H9 (cell line): ENCODE measurements around the gene RFNG. TPM values are rescaled to one million over a fixed set of nuclear protein-coding genes. Genes with fewer than 3 reads are reported as not detected.

ENCODE experiments used
- DNase-seq: peaks from one replicate; pipeline ENCODE4 v3.0.0-alpha.2; 2017
- H2AFZ ChIP-seq: one replicate; pipeline ENCODE4 v1.6.1; 2013; ENCODE audit warnings: mild to moderate bottlenecking, low read length, control low read depth, moderate library complexity
- H2AK5ac ChIP-seq: 2 replicates; pipeline ENCODE4 v1.6.1; 2013; ENCODE audit warnings: low read length, control low read depth, mixed read lengths; ENCODE audit not compliant: insufficient read length
- H2BK120ac ChIP-seq: one replicate; pipeline ENCODE4 v1.6.1; 2013; ENCODE audit warnings: low read depth, mild to moderate bottlenecking, low read length, control low read depth, inconsistent platforms; ENCODE audit not compliant: poor library complexity, severe bottlenecking
- H2BK12ac ChIP-seq: 2 replicates; pipeline ENCODE4 v1.6.1; 2013; ENCODE audit warnings: low read length, control low read depth, mixed read lengths, low read depth; ENCODE audit not compliant: insufficient read length
- H2BK15ac ChIP-seq: 2 replicates; pipeline ENCODE4 v1.6.1; 2013; ENCODE audit warnings: low read depth, low read length, control low read depth
- H2BK20ac ChIP-seq: one replicate; pipeline ENCODE4 v1.6.1; 2013; ENCODE audit warnings: low read depth, mild to moderate bottlenecking, low read length, control low read depth, inconsistent platforms; ENCODE audit not compliant: poor library complexity, severe bottlenecking
- H2BK5ac ChIP-seq: 2 replicates; pipeline ENCODE4 v1.6.1; 2013; ENCODE audit warnings: low read length, control low read depth, mixed read lengths; ENCODE audit not compliant: insufficient read length
- H3K14ac ChIP-seq: 2 replicates; pipeline ENCODE4 v1.6.1; 2013; ENCODE audit warnings: low read length, control low read depth; ENCODE audit not compliant: insufficient read depth
- H3K18ac ChIP-seq: 2 replicates; pipeline ENCODE4 v1.6.1; 2013; ENCODE audit warnings: low read depth, mild to moderate bottlenecking, mixed read lengths, low read length, control low read depth; ENCODE audit not compliant: insufficient read length
- H3K23ac ChIP-seq: 2 replicates; pipeline ENCODE4 v1.6.1; 2013; ENCODE audit warnings: low read length, control low read depth, mixed read lengths, low read depth; ENCODE audit not compliant: insufficient read length
- H3K23me2 ChIP-seq: 2 replicates; pipeline ENCODE4 v1.6.1; 2013; ENCODE audit warnings: low read depth, mild to moderate bottlenecking, mixed read lengths, low read length, control low read depth; ENCODE audit not compliant: insufficient read length, poor library complexity, severe bottlenecking
- H3K27ac ChIP-seq: 2 replicates; pipeline ENCODE4 v1.5.1; 2013; ENCODE audit warnings: low read length, control low read depth, mixed read lengths, low read depth; ENCODE audit not compliant: insufficient read length
- H3K27me3 ChIP-seq: 2 replicates; pipeline ENCODE4 v1.6.1; 2013; ENCODE audit warnings: low read length, control low read depth, inconsistent platforms; ENCODE audit not compliant: insufficient read depth
- H3K4ac ChIP-seq: 2 replicates; pipeline ENCODE4 v1.6.1; 2013; ENCODE audit warnings: low read depth, mild to moderate bottlenecking, control low read depth, inconsistent platforms, low read length, moderate library complexity
- H3K4me1 ChIP-seq: 2 replicates; pipeline ENCODE4 v1.6.1; 2013; ENCODE audit warnings: low read length, control low read depth, inconsistent platforms; ENCODE audit not compliant: insufficient read depth
- H3K4me2 ChIP-seq: 2 replicates; pipeline ENCODE4 v1.6.1; 2013; ENCODE audit warnings: low read length, control low read depth, mixed read lengths; ENCODE audit not compliant: insufficient read length, insufficient read depth
- H3K56ac ChIP-seq: 2 replicates; pipeline ENCODE4 v1.6.1; 2013; ENCODE audit warnings: low read depth, mild to moderate bottlenecking, mixed read lengths, low read length, control low read depth; ENCODE audit not compliant: insufficient read length
- H3K79me1 ChIP-seq: 2 replicates; pipeline ENCODE4 v1.6.1; 2013; ENCODE audit warnings: low read depth, mild to moderate bottlenecking, moderate library complexity, low read length, control low read depth, inconsistent platforms; ENCODE audit not compliant: insufficient read depth, poor library complexity, severe bottlenecking
- H3K79me2 ChIP-seq: 2 replicates; pipeline ENCODE4 v1.6.1; 2013; ENCODE audit warnings: low read length, control low read depth, inconsistent platforms; ENCODE audit not compliant: insufficient read depth
- H3K9ac ChIP-seq: 2 replicates; pipeline ENCODE4 v1.6.1; 2013; ENCODE audit warnings: low read length, control low read depth, mixed read lengths; ENCODE audit not compliant: insufficient read length; ENCODE audit errors: extremely low read depth
- H3K9me3 ChIP-seq: one replicate; pipeline ENCODE4 v1.6.1; 2013; ENCODE audit warnings: low read depth, low read length, inconsistent platforms; ENCODE audit not compliant: control insufficient read depth
- H3T11ph ChIP-seq: one replicate; pipeline ENCODE4 v1.6.1; 2013; ENCODE audit warnings: mild to moderate bottlenecking, low read length, control low read depth, inconsistent platforms
- H4K20me1 ChIP-seq: one replicate; pipeline ENCODE4 v1.6.1; 2013; ENCODE audit not compliant: control insufficient read depth, insufficient read length, insufficient read depth
- H4K5ac ChIP-seq: 2 replicates; pipeline ENCODE4 v1.6.1; 2013; ENCODE audit warnings: low read depth, mild to moderate bottlenecking, mixed read lengths, low read length, control low read depth; ENCODE audit not compliant: insufficient read length
- H4K8ac ChIP-seq: replicated peaks from 2 replicates; pipeline ENCODE4 v1.6.1; 2013; ENCODE audit warnings: low read length, control low read depth, mixed read lengths, low read depth; ENCODE audit not compliant: insufficient read length
- H4K91ac ChIP-seq: 2 replicates; pipeline ENCODE4 v1.6.1; 2013; ENCODE audit warnings: low read depth, mild to moderate bottlenecking, moderate library complexity, mixed read lengths, low read length, control low read depth; ENCODE audit not compliant: insufficient read length
- H3K27ac Mint-ChIP-seq, 3 experiments: 2 replicates in 2 of 3; 3 replicates in 1 of 3; pipeline ENCODE4 v1.8.0; 2020 to 2021; ENCODE audit warnings: mixed read lengths in 3 of 3, mild to moderate bottlenecking in 1 of 3, moderate library complexity in 1 of 3
- H3K27me3 Mint-ChIP-seq: 2 replicates; pipeline ENCODE4 v1.8.0; 2021; ENCODE audit warnings: low read depth, mild to moderate bottlenecking, moderate library complexity, mixed read lengths
- H3K36me3 Mint-ChIP-seq, 3 experiments: 2 replicates in 2 of 3; 3 replicates in 1 of 3; pipeline ENCODE4 v1.8.0; 2020 to 2021; ENCODE audit warnings: low read depth in 3 of 3, mixed read lengths in 3 of 3; ENCODE audit not compliant: insufficient read depth in 1 of 3
- H3K4me1 Mint-ChIP-seq, 2 experiments: 2 replicates each; pipeline ENCODE4 v1.8.0; 2020; ENCODE audit warnings: mixed read lengths in 2 of 2
- H3K4me3 Mint-ChIP-seq, 2 experiments: 2 replicates in 1 of 2; 3 replicates in 1 of 2; pipeline ENCODE4 v1.8.0; 2020 to 2021; ENCODE audit warnings: mild to moderate bottlenecking in 2 of 2, mixed read lengths in 2 of 2, moderate library complexity in 1 of 2
- H3K9me3 Mint-ChIP-seq, 2 experiments: 2 replicates in 1 of 2; 3 replicates in 1 of 2; pipeline ENCODE4 v1.8.0; 2020; ENCODE audit warnings: mild to moderate bottlenecking in 2 of 2, mixed read lengths in 2 of 2, moderate library complexity in 1 of 2
- WGBS: extraction: QIAGEN DNeasy Blood & Tissue Kit; methylation state at CpG from one replicate; pipeline ENCODE4 v1.1.7; 2013; ENCODE audit warnings: missing lambda C conversion rate, low lambda C conversion rate, mixed read lengths; ENCODE audit not compliant: insufficient read length; ENCODE audit errors: extremely low coverage; 5-methylcytosine and 5-hydroxymethylcytosine counted together
- total RNA-seq: library from RNA; stranded (reverse); gene quantifications from 2 replicates; pipeline ENCODE4 v1.2.1, GENCODE V29; 2021
- TF ChIP-seq, protein P1 (sequence below): fragments of 200-600 bp; sonication (generic); conservative IDR thresholded peaks from 3 replicates; pipeline ENCODE4 v1.8.0; 2021; ENCODE audit warnings: antibody characterized with exemption, mild to moderate bottlenecking

The RFNG gene
- total RNA-seq, 1 experiment from 2014 or later: 34.0 TPM

DNA sequence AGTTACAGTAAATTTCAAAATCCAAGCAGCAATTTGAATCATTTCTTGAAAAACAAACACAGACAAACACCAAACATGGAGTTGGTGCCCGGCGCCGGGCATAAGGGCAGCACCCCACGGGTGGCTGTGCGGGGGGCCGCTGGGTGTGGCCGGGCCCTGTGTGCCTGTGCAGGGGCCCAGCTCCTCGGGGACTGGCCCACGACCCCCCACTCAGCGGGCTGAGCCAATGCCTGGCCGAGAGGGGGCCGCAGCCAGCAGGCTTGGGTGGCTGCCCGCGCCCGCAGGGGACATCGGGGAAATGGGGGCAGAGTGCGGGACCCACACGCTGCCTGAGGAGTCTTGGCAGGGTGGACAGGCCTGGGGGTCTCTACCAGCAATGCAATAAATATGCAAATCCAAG, 26.8 kb upstream of the RFNG start:
- H3K79me2 ChIP-seq: no peaks in the 10 kb centered on the region
- H3K14ac ChIP-seq: no peak overlapping the region
- H3K4me3 Mint-ChIP-seq: no peak overlapping the region
- no CpG with 5 or more reads among the region's 18 CpGs for WGBS
- H3K9ac ChIP-seq: no peak overlapping the region
- no peaks in the 10 kb centered on the region for H3K79me1 ChIP-seq
- H4K20me1 ChIP-seq: no peaks in the 10 kb centered on the region
- no peak overlapping the region for H3K18ac ChIP-seq
- no peak overlapping the region for H4K8ac ChIP-seq
- H3K4me2 ChIP-seq: no peak overlapping the region
- H3K27ac ChIP-seq: no peak overlapping the region
- no peak overlapping the region for H4K91ac ChIP-seq
- no peaks in the 10 kb centered on the region; a peak in 2 of 4 replicates for H3K4me1 Mint-ChIP-seq
- peaks cover 19% of the 10 kb centered on the region for H3K27me3 Mint-ChIP-seq
- no peak overlapping the region for H3K56ac ChIP-seq
- no peaks in the 10 kb centered on the region for H3K4me1 ChIP-seq
- peaks cover 18 to 42% (median 40%) of the 10 kb centered on the region in 3 experiments; a peak in 6 of 7 replicates for H3K36me3 Mint-ChIP-seq
- peak overlapping the region in 2 of 3 experiments; percentile 44 to 83; a peak in 2 of 7 replicates for H3K27ac Mint-ChIP-seq
- no peak overlapping the region for H2AK5ac ChIP-seq
- H3K23ac ChIP-seq: no peak overlapping the region
- H2BK12ac ChIP-seq: no peak overlapping the region
- TF ChIP-seq, protein P1, sequence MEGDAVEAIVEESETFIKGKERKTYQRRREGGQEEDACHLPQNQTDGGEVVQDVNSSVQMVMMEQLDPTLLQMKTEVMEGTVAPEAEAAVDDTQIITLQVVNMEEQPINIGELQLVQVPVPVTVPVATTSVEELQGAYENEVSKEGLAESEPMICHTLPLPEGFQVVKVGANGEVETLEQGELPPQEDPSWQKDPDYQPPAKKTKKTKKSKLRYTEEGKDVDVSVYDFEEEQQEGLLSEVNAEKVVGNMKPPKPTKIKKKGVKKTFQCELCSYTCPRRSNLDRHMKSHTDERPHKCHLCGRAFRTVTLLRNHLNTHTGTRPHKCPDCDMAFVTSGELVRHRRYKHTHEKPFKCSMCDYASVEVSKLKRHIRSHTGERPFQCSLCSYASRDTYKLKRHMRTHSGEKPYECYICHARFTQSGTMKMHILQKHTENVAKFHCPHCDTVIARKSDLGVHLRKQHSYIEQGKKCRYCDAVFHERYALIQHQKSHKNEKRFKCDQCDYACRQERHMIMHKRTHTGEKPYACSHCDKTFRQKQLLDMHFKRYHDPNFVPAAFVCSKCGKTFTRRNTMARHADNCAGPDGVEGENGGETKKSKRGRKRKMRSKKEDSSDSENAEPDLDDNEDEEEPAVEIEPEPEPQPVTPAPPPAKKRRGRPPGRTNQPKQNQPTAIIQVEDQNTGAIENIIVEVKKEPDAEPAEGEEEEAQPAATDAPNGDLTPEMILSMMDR: no peak
- no peak overlapping the region for H2BK15ac ChIP-seq
- H2BK20ac ChIP-seq: no peak overlapping the region
- no peaks in the 10 kb centered on the region for H3K27me3 ChIP-seq
- H3K9me3 ChIP-seq: no peaks in the 10 kb centered on the region
- DNase-seq: no peak
- no peak overlapping the region for H3T11ph ChIP-seq
- H3K4ac ChIP-seq: no peak overlapping the region
- H3K9me3 Mint-ChIP-seq: no peaks in the 10 kb centered on the region
- no peak overlapping the region for H4K5ac ChIP-seq
- no peaks in the 10 kb centered on the region for H3K23me2 ChIP-seq
- H2BK5ac ChIP-seq: no peak overlapping the region
- no peak overlapping the region for H2BK120ac ChIP-seq
- no peak overlapping the region for H2AFZ ChIP-seq
